GM18508 (cell line): ENCODE results near the gene ICE1.
"Not testable (repeated sequence)": the region's sequence is repeated elsewhere in the genome, so short reads cannot be mapped to it uniquely, and the experiment has no call there.

Experiments used
- ATAC-seq: cut with Tn5 transposase; IDR thresholded peaks from one replicate; pipeline ENCODE4 v1.9.1; 2021; ENCODE audit warnings: moderate number of reproducible peaks; ENCODE audit not compliant: insufficient read depth, unreplicated experiment

The ICE1 gene

DNA sequence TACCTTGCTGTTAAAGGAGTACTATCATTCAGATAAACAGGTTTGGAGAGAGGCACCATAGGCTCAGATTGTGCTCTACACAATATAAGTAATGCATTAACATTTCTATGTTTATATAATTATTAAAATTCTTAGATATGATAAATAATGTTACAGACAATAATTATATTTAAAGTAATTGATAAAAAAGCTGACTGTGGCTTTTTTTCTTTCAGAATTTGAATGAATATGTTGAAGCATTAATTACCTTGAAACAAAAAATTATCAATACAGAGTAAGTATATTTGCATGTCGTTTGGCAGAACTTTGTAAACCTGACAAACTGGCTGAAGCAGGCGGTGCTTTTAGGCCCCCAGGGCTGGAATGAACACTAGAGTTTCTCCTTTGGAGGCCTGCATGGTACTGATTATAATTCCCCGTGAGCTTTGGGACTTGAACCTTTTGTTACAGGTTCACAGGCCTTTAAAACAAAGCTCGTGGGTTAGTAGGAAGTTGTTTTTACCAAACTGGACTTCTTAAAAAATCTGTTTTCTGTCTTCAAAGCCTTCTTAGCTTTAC is 13.8 kb downstream of the ICE1 start:
- no peak for ATAC-seq

DNA sequence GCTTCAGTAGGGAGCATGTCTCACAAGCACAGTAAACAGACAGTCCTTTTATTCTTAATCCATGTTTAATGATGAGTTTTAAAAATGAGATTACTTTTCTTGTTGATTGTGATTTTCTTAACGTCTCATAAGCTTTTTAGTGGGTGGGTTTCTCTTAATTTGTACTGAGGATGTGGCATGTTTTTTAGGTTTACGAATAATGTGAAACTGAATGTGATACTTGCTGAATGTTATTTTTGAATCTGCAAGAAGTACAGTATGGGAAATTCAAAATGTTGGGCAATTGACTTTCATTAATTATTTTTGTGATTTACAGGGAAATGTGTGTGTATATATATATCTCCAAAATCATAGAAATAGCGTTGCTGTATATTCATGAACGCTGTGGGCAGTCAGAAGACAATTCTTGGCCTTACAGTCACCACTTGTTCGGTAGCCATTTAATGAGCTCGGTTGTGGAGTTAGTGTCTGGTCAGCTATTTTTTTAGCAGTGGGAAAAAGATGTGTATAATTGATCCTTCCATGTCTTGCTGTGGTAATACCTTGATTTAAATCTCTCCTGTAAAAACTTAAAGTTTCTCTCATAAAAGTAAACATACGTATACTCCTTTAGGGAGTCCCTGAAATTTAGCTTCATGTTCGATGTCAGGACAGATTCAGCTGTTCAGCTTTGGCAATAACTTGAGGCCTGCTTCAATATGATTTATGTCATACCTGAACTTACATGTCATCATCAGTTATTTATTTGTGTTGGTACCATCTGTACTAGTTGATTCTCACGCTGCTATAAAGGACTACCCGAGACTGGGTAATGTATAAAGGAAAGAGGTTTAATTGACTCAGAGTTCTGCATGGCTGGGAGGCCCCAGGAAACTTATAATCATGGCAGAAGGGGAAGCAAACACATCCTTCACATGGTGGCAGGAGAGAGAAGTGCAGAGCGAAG is 15.0 kb downstream of the ICE1 start:
- ATAC-seq = no peak

DNA sequence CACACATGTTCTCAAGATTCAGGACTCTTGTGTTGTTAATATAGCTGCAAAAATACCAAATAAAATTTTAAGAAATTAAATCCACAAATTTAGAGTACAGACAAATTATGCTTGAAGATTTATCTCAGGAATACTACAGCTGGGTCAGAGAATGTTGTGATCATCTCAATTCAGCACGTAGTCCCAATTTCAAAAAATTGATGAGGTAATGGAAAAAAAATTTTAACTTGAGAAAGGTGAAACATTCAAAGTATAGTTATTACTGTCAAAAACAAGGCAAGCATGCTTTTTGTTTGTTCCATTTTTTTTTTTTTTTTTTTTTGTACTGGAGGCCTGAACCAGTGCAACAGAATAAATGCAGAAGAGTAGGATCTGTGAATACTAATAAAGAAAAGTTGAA is 29.4 kb downstream of the ICE1 start:
- ATAC-seq = no peak

DNA sequence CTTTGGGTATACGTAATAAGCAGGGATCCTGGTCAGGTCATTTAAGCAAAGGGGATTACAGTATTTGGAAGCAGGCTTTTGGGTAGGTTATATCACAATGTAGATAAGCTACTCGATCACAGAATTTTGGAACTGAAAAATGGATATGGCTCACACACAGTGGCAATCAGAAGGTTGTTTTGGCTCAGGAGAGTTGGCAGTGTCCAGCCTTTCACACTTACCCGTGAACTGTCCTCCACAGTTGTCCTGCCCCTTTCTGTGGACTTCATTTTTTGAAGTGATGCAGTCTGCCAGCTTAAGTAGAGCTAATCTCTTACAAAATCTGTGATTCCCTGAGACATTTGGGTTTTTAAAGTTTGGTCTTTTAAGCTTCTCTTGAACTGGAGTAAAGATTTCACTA is 30.7 kb downstream of the ICE1 start:
- no peak for ATAC-seq

DNA sequence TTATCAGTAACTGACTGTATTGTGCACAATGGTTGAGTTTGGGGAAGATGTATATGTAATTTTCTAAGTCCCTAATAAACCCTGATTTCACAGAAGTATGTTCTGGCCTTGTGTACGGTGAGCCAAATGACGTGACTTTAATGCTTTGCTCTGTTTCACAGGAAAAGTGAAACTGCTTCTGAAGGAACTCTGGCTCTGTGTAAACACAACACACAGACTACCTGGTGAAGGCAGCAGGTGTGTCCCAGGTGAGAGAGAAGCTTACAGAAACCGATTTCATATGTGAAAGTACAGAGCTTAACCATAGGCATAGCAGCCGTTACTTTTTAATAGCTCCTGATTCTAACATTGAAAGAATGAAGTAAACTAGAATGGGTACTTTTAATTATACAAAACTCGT is 31.9 kb downstream of the ICE1 start:
- ATAC-seq = no peak

DNA sequence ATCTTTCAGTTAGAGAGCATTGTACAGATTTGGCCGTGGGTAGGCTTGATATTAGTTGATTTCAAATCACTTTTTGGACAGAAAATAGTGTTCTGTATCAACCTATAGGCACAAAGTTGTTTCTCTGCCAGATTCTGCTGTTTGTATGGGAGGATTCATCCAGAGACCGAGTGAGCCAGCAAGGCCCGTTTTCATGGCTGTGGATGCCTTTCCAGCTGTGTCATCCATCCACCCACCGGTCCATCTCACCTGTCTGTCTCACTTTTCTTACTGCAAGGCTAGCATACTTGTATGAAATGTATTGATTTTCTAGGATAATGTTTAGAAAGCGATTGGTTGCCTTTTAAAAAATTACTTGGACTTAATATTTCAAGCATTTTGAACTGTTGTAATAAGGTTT is 34.4 kb downstream of the ICE1 start:
- ATAC-seq = no peak

DNA sequence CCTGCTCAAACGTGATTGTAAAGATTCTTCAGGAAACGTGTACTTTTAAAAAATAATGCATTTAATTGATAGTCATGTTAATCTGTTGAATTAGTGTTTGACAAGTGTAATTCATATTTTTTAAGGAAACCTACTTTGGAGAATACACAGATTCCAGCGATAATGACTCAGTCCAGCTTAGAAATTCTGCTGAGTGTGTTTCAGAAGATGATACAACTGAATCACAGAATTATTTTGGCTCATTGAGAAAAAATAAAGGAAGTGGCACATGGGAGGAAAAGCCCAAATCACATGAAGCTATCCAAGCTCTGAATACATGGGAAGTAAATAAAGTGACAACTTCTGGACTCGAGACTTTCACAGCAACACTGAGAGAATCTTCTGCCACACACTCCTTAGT is 37.8 kb downstream of the ICE1 start:
- ATAC-seq = no peak

DNA sequence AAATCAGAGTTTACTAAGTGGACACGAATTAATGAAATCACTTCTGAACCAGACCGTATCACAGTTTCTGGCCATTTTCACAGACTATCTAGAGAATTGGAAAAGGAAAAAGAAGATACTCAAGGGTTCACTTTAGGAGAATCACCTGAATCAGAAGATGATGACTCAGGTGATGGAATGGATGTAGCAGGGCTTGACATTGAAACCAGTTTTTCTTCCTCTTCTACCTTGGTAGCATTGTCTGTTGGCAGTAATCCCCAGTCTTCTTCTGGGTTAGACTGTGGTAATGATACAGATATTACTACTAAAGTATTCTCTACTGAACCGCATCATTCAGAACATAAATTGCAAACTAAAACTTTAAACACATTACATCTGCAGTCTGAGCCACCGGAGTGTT is 38.5 kb downstream of the ICE1 start:
- ATAC-seq = no peak

DNA sequence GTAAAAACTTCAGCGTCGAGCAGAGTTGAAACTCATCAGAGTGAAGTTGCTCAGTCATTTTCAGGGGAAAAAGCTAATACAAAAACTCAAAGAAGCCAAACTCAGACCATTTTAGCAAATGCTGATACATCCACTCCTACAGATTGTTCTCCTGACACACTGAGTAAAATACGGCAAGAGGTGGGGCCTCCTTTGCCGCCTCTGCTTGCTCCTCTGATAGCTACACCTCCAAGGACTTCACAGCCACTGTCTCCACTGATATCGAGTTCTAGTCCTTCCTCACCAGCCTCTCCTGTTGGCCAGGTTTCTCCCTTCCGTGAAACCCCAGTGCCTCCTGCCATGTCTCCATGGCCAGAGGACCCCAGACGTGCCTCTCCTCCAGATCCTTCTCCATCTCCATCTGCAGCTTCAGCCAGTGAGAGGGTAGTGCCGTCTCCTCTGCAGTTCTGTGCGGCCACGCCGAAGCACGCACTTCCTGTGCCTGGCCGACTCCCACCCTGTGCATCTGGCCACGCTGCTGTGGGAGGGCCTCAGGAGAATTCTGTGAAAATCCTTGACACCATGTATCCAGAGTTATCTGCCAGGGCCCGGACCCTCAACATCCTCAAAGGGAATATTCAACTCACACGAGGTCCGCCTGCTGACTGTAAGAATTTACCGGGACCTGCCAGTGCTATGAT is 41.7 kb downstream of the ICE1 start:
- no peak for ATAC-seq

DNA sequence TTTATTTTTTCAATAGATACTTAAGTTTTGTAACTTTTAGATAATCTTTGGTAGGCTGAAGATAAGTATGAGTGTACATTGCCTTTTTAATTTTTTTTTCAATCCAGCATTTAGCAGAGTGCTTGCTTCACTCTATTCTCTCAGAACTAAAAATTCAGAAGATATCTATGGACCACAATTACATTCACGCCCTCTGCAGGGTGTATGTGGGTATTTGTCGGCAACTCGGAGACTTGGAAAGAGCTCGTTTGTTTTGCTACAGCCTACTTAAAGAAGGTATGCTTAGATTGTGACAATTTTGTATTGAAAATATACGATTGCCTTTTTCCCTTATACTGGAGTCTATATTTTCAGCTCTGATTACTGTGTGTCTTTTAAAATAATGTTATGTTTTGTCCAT is 43.8 kb downstream of the ICE1 start:
- no peak for ATAC-seq

DNA sequence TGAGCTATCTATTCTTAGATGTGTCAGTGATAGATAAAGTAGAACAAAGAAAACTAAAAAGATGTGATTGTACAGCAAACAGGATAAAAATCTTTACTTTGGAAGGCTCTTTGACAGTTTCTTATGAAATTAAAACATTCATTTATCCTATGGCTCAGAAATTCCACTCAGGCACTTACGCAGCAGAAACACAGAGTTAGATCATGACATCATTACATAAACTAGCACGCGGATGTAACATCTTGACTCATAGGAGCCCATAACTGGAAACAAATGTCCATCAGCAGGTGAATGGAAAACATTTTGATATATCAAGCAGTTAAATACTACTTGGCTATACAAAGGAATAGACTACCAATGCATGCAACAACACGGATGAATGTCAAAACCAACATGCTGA is 45.3 kb downstream of the ICE1 start:
- no peak for ATAC-seq

DNA sequence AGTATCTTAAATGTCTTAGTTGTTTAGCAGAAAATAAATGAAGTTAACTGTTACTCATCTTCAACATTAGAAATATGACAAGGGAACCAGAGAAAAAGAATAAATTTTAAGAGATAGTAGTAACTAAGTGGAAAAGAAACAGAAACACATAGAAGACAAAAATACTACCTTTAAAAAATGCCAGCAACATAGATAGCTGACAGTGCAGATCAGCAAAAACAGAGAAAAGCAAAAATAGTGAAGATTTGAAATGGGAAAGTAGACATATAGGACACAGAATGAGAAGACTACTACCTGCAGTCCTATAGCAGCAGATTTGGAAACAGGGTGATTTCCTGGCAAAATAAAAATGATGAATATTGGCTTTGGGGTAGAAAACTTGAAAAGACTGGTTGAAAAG is 48.5 kb downstream of the ICE1 start:
- no peak for ATAC-seq

DNA sequence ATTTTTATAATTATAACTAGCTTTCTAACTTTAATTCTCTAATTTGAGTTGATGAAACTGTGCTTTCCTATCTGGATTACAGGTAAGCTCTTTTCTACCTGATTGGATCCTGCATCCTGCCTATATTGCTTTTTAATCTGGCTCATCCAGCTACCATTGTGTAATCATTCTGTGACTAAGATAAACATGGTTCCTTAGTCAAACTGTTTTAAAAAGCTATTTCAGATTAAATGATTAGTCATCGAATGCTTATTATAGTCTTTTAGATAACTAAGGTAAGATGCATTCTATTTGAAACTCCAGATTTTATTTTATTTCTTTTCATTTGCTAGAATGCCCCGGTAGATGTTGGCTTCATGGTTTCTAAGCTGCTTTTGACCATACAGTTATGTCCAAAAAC is 50.7 kb downstream of the ICE1 start:
- ATAC-seq = no peak

DNA sequence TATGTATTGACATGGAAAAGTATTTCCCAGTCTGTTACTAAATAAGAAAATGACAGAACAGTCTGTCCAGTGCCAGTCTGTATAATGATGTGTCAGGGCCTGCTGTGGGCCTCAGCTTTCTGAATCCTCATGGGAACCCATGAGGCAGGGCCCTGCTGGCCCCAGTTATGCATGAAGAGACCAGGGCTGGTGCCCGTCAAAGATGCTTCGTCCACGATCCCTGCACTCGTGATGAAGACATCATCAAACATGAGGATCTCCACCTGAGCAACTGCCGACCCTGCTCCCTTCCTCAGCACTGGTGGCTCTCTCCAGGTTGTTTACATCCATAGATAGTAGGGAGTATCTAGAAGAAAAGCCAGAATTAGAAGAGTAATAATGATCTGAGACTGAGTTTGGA is 52.5 kb downstream of the ICE1 start:
- ATAC-seq = no peak

DNA sequence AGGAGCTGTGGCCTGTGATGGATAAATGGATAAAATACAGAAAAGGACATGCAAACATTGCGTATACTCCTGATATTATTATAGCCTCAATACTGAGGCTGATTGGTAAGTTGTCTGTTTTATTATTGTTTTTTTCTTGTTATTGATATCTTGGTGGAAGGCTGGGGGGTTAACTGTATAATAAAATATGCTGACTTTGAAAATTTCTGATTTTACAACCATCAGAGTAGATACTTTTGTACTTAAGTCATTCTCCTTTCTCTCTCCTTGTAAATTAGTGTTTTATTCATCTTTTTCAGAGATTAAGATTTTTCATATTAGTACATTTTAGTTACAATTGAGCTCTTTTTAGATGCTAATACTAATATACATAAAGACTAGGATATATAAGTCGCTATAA is 53.5 kb downstream of the ICE1 start:
- ATAC-seq = no peak

DNA sequence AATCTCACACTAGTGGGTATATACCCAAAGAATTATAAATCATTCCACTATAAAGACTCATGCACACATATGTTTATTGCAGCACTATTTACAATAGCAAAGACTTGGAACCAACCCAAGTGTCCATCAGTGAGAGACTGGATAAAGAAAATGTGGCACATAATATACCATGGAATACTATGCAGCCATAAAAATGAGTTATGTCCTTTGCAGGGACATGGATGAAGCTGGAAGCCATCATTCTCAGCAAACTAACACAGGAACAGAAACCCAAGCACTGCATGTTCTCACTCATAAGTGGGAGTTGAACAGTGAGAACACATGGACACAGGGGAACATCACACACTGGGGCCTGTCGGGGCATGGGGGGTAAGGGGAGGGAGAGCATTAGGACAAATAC is 57.1 kb downstream of the ICE1 start:
- not testable (repeated sequence) for ATAC-seq

DNA sequence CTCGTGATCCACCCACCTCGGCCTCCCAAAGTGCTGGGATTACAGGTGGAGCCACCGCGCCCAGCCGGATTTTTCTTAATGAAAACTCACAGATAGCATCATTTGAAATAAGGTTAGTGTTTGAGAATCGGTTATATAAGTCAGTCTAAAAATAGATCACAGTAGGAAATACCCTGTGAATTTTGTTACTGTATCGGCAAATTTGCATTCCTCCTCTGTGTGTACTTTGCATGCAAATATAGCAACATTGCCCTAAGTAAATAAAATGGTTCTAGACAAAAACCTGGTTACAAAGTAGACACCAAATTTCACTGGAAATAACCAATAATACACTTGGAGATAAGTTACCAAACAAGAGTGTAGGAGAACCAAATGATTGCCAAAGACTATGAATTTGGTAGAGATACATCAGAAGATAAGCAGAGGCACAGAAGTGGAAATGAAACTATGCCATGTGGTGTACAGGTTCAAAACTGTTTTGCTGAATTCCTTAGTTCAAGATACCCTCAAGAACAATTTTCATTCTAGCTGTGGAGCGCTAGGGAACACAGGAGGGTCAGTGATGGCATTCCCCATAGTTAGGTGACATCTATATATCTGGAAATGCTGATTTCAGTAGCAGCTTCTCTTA is 58.1 kb downstream of the ICE1 start:
- no peak for ATAC-seq

DNA sequence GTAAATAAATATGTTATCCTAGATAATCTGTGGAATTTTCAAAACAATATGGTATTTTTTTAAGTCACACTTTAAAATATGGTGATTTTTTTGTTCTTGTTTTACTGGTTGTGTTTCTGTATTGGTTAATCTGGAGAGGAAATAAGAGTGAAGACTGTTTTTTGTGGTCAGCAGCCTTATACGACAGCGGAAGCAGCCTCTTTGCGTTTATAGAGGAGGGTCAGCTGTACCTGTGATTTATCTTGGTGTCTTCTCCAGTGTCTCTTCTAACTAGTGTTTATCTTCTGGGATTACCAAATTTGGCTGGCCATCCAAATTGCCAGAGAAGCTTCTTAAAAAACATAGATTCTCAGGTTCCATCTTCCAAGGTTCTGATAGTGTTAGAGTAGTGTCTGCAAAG is 58.7 kb downstream of the ICE1 start:
- ATAC-seq = no peak

DNA sequence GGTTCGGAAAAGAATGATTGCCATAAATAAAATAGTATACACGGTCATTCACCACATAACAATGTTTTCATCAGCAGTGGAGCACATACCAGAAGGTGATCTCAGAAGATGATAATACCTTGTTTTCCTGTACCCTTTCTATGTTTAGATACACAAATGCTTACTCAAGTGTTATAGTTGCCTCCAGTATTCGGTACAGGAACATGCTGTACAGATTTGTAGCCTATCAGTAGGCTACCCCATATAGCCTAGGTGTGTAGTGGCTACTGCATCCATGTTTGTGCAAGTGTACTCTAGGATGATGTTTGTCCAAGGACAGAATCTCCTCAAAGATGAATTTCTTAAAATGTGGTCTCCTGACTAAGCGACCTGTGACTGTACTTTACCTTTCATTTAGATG is 59.2 kb downstream of the ICE1 start:
- no peak for ATAC-seq

DNA sequence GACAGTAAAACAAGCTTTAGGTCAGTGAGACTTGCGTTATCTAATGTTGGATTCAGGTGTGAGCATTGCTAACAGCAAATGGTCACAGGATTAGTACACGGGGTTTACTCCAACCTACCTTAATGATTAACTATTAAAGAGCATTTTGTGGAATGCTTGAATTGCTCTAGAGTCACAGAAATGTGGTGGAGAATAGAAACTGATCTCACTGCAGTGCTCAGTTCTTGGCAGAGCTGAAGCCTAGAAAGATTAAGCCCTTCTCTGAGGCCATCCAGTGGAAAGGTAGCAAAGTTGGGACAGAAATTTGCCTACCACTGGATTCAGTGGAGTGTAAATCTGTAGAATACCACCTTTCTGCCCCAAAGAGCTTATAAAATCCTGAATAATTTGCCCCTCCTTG is 60.9 kb downstream of the ICE1 start:
- no peak for ATAC-seq
